ENCODE measurements around the gene SCRN1.

Gene SCRN1

DNA sequence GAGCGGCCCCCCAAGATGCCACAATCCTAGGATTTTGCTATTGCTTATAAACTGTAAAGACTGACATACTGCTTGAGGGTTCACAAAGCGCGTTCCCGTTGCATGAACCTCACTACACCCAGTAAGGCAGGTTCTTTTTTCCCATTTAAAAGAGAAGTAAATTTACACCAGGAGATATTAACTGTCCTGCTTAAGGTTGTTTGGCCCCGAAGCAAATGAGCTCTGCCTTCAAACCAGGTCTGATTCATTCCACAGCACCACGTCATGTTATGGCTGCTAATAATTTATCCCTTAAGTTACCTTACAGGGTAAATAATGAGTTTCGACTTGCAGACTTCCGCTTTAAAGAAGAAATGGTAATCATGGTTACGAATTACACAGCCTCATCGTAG is 37.5 kb upstream of the SCRN1 start:
- H3K9me3 ChIP-seq (ENCODE audit: insufficient read depth, low read depth, low read length), result no peaks in the 10 kb centered on the region
- peaks cover 6% of the 10 kb centered on the region for H3K36me3 ChIP-seq (ENCODE audit: insufficient read depth, low read length)
- H3K27me3 ChIP-seq (ENCODE audit: insufficient read depth, low read length), result no peaks in the 10 kb centered on the region
- H3K4me3 ChIP-seq (ENCODE audit: low read length), result peak overlapping the region; percentile 78
- peaks cover 41% of the 10 kb centered on the region; the same call in 1 of the 2 replicates for H3K4me1 ChIP-seq (ENCODE audit: insufficient read depth, low read length)
- peak overlapping the region; percentile 44; the same call in 1 of the 2 replicates for H3K9ac ChIP-seq (ENCODE audit: low read depth, low read length)
- WGBS, result 4% methylated on average over 10 of the region's 10 CpGs
- H3K27ac ChIP-seq (ENCODE audit: low read depth, low read length), result peak overlapping the region; percentile 54

DNA sequence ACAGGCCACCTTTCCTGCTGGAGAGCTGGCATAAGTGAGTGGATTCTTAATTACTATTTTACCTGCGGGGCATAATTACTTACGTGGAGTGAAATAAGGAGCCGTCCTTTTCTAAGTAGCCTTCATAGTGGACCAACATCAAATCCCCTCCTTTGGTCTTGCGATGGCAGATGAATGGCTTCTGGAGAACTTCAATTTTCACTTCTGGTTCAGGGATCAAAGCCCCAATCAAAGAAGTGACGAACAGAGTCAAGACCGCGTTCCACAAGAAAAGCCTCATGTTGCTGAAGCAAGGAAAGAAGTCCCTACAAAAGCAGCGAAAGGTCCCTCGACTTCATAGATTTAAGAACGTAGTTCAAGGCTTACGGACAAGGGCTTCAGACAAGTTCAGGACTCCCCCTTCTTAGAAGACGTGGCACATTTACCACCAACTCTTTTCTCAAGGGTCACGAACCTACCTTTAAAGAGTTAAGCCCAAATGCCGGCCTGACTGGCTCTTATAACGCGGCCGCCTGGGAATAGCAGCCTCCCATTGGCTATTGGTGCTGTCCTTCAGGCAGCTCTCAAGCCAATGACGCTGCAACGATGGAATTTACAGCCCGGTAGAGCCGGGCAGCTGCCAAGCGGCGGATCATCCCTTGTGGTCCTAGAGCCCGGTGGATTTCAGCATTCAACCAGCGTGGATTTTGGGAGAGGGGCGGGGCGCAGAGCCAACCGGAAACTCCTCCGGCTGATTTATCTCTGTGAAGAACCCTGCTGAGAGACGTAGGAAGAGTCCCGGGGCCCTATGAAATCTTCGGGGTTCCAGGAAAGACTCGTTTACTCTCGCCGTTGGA is 36.8 kb upstream of the SCRN1 start, which contains the start of gene FKBP14:
Gene FKBP14 (minus strand): TSS at position 474 of the 836 bp plus-strand sequence. CDS start 194 bp downstream, at position 280.
- peak within 1 kb of the TSS; percentile 65 for H3K27ac ChIP-seq (ENCODE audit: low read depth, low read length)
- H3K27me3 ChIP-seq (ENCODE audit: insufficient read depth, low read length), result no peaks in the 10 kb centered on the region
- WGBS, result under 1% methylated on average over 35 of the region's 35 CpGs
- peaks cover 8% of the 10 kb centered on the region for H3K36me3 ChIP-seq (ENCODE audit: insufficient read depth, low read length)
- H3K4me1 ChIP-seq (ENCODE audit: insufficient read depth, low read length), result peaks cover 37% of the 10 kb centered on the region; the same call in 1 of the 2 replicates
- peak within 1 kb of the TSS; percentile 82 for H3K9ac ChIP-seq (ENCODE audit: low read depth, low read length)
- H3K4me3 ChIP-seq (ENCODE audit: low read length), result peak within 1 kb of the TSS; percentile 78
- H3K9me3 ChIP-seq (ENCODE audit: insufficient read depth, low read depth, low read length), result no peaks in the 10 kb centered on the region

DNA sequence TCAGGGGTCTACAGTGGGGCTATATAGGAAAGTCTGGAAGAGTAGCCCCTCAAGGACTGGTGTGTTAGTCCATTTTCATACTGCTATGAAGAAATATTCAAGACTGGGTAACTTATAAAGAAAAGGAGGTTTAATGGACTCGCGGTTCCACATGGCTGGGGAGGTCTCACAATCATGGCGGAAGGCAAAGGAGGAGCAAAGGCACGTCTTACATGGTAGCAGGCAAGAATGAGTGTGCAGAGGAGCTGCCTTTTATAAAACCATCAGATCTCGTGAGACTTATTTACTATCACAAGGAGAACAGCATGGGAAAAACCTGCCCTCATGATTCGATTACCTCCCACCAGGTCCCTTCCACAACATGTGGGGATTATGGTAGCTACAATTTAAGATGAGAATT is 33.9 kb upstream of the SCRN1 start:
- H3K9me3 ChIP-seq (ENCODE audit: insufficient read depth, low read depth, low read length), result no peaks in the 10 kb centered on the region
- 99% methylated on average over 5 of the region's 6 CpGs for WGBS
- H3K4me3 ChIP-seq (ENCODE audit: low read length), result no peak overlapping the region
- peaks cover 17% of the 10 kb centered on the region; the same call in 1 of the 2 replicates for H3K4me1 ChIP-seq (ENCODE audit: insufficient read depth, low read length)
- H3K36me3 ChIP-seq (ENCODE audit: insufficient read depth, low read length), result peaks cover 30% of the 10 kb centered on the region
- H3K27me3 ChIP-seq (ENCODE audit: insufficient read depth, low read length), result no peaks in the 10 kb centered on the region
- H3K27ac ChIP-seq (ENCODE audit: low read depth, low read length), result no peak overlapping the region
- H3K9ac ChIP-seq (ENCODE audit: low read depth, low read length), result no peak overlapping the region

DNA sequence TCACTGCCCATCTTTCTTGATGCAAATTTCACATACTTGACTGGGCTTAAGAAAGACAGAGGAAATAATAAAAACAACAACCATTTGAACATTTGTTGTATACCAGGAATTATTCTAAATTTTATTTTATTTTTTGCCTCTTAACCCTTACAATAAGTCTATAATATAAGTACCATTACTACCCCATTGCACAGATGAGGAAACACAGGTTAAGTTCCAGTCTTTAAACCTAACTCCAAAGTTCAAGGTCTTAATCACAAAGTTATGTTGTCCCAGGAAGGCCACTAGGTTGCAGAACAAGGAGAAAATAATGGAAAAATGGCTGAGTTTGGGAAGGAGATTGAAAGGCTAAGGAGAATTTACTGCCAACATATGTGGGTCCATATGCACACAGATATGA is 33.4 kb upstream of the SCRN1 start:
- Histone ChIP-seq H3K4me1 (ENCODE audit: insufficient read depth, low read length) (peaks cover 17% of the 10 kb centered on the region; the same call in 1 of the 2 replicates), H3K9me3 (ENCODE audit: insufficient read depth, low read depth, low read length) (no peaks in the 10 kb centered on the region), H3K27me3 (ENCODE audit: insufficient read depth, low read length) (no peaks in the 10 kb centered on the region), H3K9ac (ENCODE audit: low read depth, low read length) (no peak overlapping the region), H3K4me3 (ENCODE audit: low read length) (no peak overlapping the region), H3K27ac (ENCODE audit: low read depth, low read length) (no peak overlapping the region), H3K36me3 (ENCODE audit: insufficient read depth, low read length) (peaks cover 35% of the 10 kb centered on the region)

DNA sequence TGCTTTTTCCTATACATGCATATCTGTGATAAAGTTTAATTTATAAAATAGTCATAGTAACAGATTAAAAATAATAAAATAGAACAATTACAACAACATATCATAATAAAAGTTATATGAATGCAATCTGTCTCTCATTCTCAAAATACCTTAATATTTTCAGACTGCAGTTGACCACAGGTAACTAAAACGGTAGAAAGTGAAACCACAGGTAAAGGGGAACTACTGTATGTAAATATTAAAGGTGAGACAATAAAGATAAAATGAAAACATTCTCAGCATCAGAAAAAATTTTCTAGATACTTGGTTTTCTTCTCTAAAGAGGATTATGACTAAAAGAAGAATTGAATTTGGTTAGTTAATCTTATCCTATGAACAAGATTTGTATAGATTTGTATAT is 30.9 kb upstream of the SCRN1 start:
- Histone ChIP-seq H3K4me1 (ENCODE audit: insufficient read depth, low read length) (peaks cover 7% of the 10 kb centered on the region; the same call in 1 of the 2 replicates), H3K27me3 (ENCODE audit: insufficient read depth, low read length) (no peaks in the 10 kb centered on the region), H3K9ac (ENCODE audit: low read depth, low read length) (no peak overlapping the region), H3K36me3 (ENCODE audit: insufficient read depth, low read length) (peaks cover 47% of the 10 kb centered on the region), H3K27ac (ENCODE audit: low read depth, low read length) (no peak overlapping the region), H3K9me3 (ENCODE audit: insufficient read depth, low read depth, low read length) (no peaks in the 10 kb centered on the region), H3K4me3 (ENCODE audit: low read length) (no peak overlapping the region)
- WGBS, result 80% methylated on average over 1 of the region's 1 CpG

DNA sequence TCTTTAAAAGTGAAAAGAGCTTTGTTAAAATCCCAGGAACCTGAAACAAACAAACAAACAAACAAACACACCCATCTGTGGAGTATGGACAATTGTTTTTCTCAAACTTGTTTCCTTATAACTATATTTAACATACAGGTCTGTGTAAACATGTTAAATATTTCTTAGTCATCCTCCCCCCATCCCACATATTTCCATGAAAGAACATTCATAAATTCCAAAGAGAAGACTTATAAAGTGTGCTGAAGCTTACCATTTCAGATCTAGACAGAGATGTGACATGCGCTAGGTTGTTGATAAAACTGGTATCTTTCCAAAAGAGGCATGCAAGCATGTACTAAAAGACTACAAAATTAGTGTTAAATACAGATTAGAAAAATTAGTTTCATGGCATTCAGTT is 30.4 kb upstream of the SCRN1 start:
- Histone ChIP-seq H3K9me3 (ENCODE audit: insufficient read depth, low read depth, low read length) (no peaks in the 10 kb centered on the region), H3K4me1 (ENCODE audit: insufficient read depth, low read length) (peaks cover 1% of the 10 kb centered on the region; the same call in 1 of the 2 replicates), H3K27ac (ENCODE audit: low read depth, low read length) (no peak overlapping the region), H3K9ac (ENCODE audit: low read depth, low read length) (no peak overlapping the region), H3K36me3 (ENCODE audit: insufficient read depth, low read length) (peaks cover 49% of the 10 kb centered on the region), H3K27me3 (ENCODE audit: insufficient read depth, low read length) (no peaks in the 10 kb centered on the region), H3K4me3 (ENCODE audit: low read length) (no peak overlapping the region)
- 100% methylated on average over 1 of the region's 1 CpG for WGBS

DNA sequence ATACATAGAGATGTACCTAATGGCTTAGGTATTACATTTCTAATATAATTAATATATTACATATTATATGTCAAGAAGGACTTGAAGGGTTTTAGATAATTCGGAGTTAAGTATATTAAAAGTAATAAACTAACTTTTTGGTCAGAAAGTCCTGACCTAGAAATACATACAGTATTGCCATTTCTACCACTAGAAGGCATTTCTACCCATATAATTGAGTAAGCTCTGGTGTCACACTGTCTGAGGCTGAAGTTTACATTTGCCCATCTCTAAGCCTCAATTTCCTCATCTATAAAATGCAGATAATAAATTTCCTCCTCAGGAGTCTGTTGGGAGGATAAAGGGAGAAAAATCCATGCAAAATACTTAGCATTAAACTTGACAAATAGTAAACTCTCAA is 29.8 kb upstream of the SCRN1 start:
- H3K36me3 ChIP-seq (ENCODE audit: insufficient read depth, low read length), result peaks cover 55% of the 10 kb centered on the region
- no peak overlapping the region for H3K27ac ChIP-seq (ENCODE audit: low read depth, low read length)
- H3K4me1 ChIP-seq (ENCODE audit: insufficient read depth, low read length), result no peaks in the 10 kb centered on the region
- H3K27me3 ChIP-seq (ENCODE audit: insufficient read depth, low read length), result no peaks in the 10 kb centered on the region
- no peak overlapping the region for H3K4me3 ChIP-seq (ENCODE audit: low read length)
- H3K9ac ChIP-seq (ENCODE audit: low read depth, low read length), result no peak overlapping the region
- WGBS, result no CpG with 5 or more reads among the region's 1 CpG
- H3K9me3 ChIP-seq (ENCODE audit: insufficient read depth, low read depth, low read length), result no peaks in the 10 kb centered on the region

DNA sequence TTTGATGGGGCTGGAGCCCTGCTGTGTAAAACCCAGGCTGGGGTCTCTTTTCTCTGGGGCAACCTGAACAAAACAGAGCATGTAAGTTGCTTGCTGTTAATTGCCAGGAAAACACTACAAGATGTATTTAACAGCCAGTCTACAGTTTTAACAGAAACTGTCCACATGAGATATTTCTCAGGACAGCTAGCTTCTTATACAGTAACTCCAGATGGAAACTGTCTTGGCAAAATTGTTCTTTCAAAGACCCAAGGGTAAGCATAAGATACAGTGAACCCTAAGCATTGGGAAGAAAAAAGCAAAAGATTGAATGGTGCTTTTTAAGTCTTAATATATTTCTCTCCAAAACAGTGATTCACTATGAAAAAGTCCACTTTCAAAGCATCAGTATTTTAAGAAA is 28.9 kb upstream of the SCRN1 start:
- Histone ChIP-seq H3K9me3 (ENCODE audit: insufficient read depth, low read depth, low read length) (no peaks in the 10 kb centered on the region), H3K27me3 (ENCODE audit: insufficient read depth, low read length) (no peaks in the 10 kb centered on the region), H3K27ac (ENCODE audit: low read depth, low read length) (no peak overlapping the region), H3K36me3 (ENCODE audit: insufficient read depth, low read length) (peaks cover 64% of the 10 kb centered on the region), H3K9ac (ENCODE audit: low read depth, low read length) (no peak overlapping the region), H3K4me1 (ENCODE audit: insufficient read depth, low read length) (no peaks in the 10 kb centered on the region), H3K4me3 (ENCODE audit: low read length) (no peak overlapping the region)

DNA sequence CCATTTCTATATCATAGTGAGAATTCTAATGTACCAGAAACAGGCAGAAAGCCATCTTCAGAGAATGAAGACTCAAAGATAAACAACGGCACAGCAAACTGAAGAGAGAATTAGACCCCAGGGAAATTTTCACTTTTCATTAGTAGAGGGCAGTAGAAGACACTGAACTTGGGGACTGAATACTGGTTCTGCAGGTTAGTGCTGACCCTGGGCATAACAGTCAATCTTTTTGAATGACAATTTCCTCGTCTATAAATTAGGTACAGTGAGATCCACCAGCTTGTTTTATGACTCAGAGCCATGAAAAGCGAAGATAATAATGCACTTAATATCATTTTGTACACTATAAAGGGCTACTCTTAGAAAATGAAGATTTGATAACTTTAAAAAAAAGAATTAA is 23.2 kb upstream of the SCRN1 start:
- no peaks in the 10 kb centered on the region for H3K9me3 ChIP-seq (ENCODE audit: insufficient read depth, low read depth, low read length)
- 100% methylated on average over 2 of the region's 3 CpGs for WGBS
- no peak overlapping the region for H3K4me3 ChIP-seq (ENCODE audit: low read length)
- no peaks in the 10 kb centered on the region for H3K4me1 ChIP-seq (ENCODE audit: insufficient read depth, low read length)
- H3K27ac ChIP-seq (ENCODE audit: low read depth, low read length), result no peak overlapping the region
- H3K36me3 ChIP-seq (ENCODE audit: insufficient read depth, low read length), result peaks cover 33% of the 10 kb centered on the region
- no peaks in the 10 kb centered on the region for H3K27me3 ChIP-seq (ENCODE audit: insufficient read depth, low read length)
- H3K9ac ChIP-seq (ENCODE audit: low read depth, low read length), result no peak overlapping the region

DNA sequence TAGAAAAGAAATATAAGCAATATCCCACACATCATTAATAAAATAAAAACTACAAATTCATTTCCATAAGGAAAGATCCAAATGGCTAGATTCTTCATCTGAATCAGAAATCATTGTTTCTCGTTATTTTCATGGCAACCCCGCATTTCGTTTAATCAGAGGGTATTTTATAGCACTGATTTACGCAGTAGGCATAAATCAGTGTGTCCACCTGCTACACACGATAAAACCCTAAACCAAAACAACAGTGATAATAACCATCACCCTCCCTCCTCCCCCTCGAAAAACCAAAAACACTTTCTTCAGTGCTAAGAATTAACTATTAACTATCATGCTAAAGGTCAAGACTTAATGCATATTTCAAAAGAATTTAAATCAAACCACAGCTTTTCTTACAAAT is 20.4 kb upstream of the SCRN1 start:
- H3K36me3 ChIP-seq (ENCODE audit: insufficient read depth, low read length), result peaks cover 20% of the 10 kb centered on the region
- peaks cover 9% of the 10 kb centered on the region for H3K4me1 ChIP-seq (ENCODE audit: insufficient read depth, low read length)
- WGBS, result 95% methylated on average over 6 of the region's 6 CpGs
- H3K27ac ChIP-seq (ENCODE audit: low read depth, low read length), result no peak overlapping the region
- H3K9ac ChIP-seq (ENCODE audit: low read depth, low read length), result no peak overlapping the region
- no peaks in the 10 kb centered on the region for H3K27me3 ChIP-seq (ENCODE audit: insufficient read depth, low read length)
- no peaks in the 10 kb centered on the region for H3K9me3 ChIP-seq (ENCODE audit: insufficient read depth, low read depth, low read length)
- no peak overlapping the region for H3K4me3 ChIP-seq (ENCODE audit: low read length)

DNA sequence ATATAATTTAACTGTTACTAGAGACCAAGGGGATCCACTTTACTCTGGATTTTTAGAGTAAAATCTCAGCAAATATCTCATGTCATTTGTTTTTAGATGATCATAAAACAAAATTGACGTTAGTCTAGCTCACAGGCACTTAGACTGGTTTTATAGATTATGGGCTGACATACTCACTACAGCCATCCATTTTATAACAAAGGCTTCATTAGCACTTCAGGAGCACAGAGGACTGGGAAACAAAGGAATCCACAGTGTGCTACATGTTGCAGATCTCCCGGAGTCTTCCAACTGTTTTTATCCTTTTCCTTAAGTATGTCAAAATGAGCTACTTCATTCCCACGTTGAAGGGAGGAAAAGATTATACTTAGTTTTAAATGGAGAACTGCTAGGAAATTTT is 15.9 kb upstream of the SCRN1 start:
- no peaks in the 10 kb centered on the region for H3K27me3 ChIP-seq (ENCODE audit: insufficient read depth, low read length)
- H3K4me3 ChIP-seq (ENCODE audit: low read length), result no peak overlapping the region
- no peaks in the 10 kb centered on the region for H3K36me3 ChIP-seq (ENCODE audit: insufficient read depth, low read length)
- H3K27ac ChIP-seq (ENCODE audit: low read depth, low read length), result no peak overlapping the region
- no peaks in the 10 kb centered on the region for H3K9me3 ChIP-seq (ENCODE audit: insufficient read depth, low read depth, low read length)
- no peak overlapping the region for H3K9ac ChIP-seq (ENCODE audit: low read depth, low read length)
- peaks cover 28% of the 10 kb centered on the region for H3K4me1 ChIP-seq (ENCODE audit: insufficient read depth, low read length)
- 50% methylated on average over 2 of the region's 3 CpGs for WGBS
